PC-3 (cell line): ENCODE measurements around the gene FMC1. TPM values are rescaled to one million over a fixed set of nuclear protein-coding genes. Genes with fewer than 3 reads are reported as not detected.

ENCODE experiments used
- ATAC-seq: fragments of 200-7000 bp; cut with Tn5 transposase; 2 replicates; pipeline ENCODE4 v1.9.1; 2020; ENCODE audit warnings: mild to moderate bottlenecking, moderate library complexity
- BruUV-seq: library from RNA; stranded (reverse); fragments of 400-500 nt; replicated peaks from 2 replicates; lab custom pipeline; 2021; lab: Mats Ljungman, UMichigan
- CTCF ChIA-PET: fragments of 300-600 bp; sonication (Branson Sonifier 250); formaldehyde crosslinking; loops from one replicate; lab custom pipeline; 2022; ENCODE audit warnings: antibody characterized with exemption; lab: Charles Lee
- POLR2A ChIA-PET: fragments of 300-600 bp; sonication (Branson Sonifier 250); formaldehyde crosslinking; loops from one replicate; lab custom pipeline; 2022; ENCODE audit warnings: antibody characterized with exemption; ENCODE audit not compliant: unreplicated experiment; lab: Charles Lee
- DNase-seq: peaks from one replicate; pipeline ENCODE4 v3.0.0-alpha.2; 2015
- H2AFZ ChIP-seq: fragments of 300-600 bp; sonication (generic); 2 replicates; pipeline ENCODE4 v1.6.0; 2016; ENCODE audit warnings: antibody characterized with exemption, low read length
- H3F3A ChIP-seq: fragments of 300-600 bp; sonication (generic); one replicate; pipeline ENCODE4 v1.6.0; 2017; ENCODE audit warnings: antibody characterized with exemption, low read length, control low read depth, mild to moderate bottlenecking; ENCODE audit not compliant: unreplicated experiment
- H3K27ac ChIP-seq: fragments of 300-600 bp; sonication (generic); 2 replicates; pipeline ENCODE4 v1.5.1; 2016; ENCODE audit warnings: mild to moderate bottlenecking, low read length
- H3K27me3 ChIP-seq: fragments of 300-600 bp; sonication (generic); 2 replicates; pipeline ENCODE4 v1.6.1; 2016; ENCODE audit warnings: low read length, mixed read lengths
- H3K36me3 ChIP-seq: fragments of 300-600 bp; sonication (generic); 2 replicates; pipeline ENCODE4 v1.6.1; 2016; ENCODE audit warnings: low read depth, mixed run types, low read length, mixed read lengths
- H3K4me1 ChIP-seq: fragments of 300-600 bp; sonication (generic); 2 replicates; pipeline ENCODE4 v1.5.1; 2016; ENCODE audit warnings: low read length; ENCODE audit not compliant: insufficient read depth
- H3K4me2 ChIP-seq: fragments of 300-600 bp; sonication (generic); 2 replicates; pipeline ENCODE4 v1.6.0; 2016; ENCODE audit warnings: low read length
- H3K4me3 ChIP-seq: fragments of 300-600 bp; sonication (generic); 2 replicates; pipeline ENCODE4 v1.5.1; 2016; ENCODE audit warnings: mild to moderate bottlenecking, low read length, mixed read lengths
- H3K79me2 ChIP-seq: fragments of 300-600 bp; sonication (generic); 2 replicates; pipeline ENCODE4 v1.6.1; 2017; ENCODE audit warnings: low read length, mixed read lengths
- H3K9ac ChIP-seq: fragments of 300-600 bp; sonication (generic); 2 replicates; pipeline ENCODE4 v1.6.0; 2016; ENCODE audit warnings: mild to moderate bottlenecking, low read length
- H3K9me2 ChIP-seq: fragments of 300-600 bp; sonication (generic); replicated peaks from 2 replicates; pipeline ENCODE4 v1.6.1; 2016; ENCODE audit warnings: mixed run types, low read length, mixed read lengths
- H3K9me3 ChIP-seq: fragments of 300-600 bp; sonication (generic); 2 replicates; pipeline ENCODE4 v1.6.1; 2016; ENCODE audit warnings: low read length, mixed read lengths
- H4K20me1 ChIP-seq: fragments of 300-600 bp; sonication (generic); 2 replicates; pipeline ENCODE4 v1.6.1; 2016; ENCODE audit warnings: low read length, mixed read lengths
- CTCF ChIP-seq: fragments of 300-600 bp; sonication (generic); conservative IDR thresholded peaks from 2 replicates; pipeline ENCODE4 v1.5.1; 2017; ENCODE audit warnings: antibody characterized with exemption, low read depth, mild to moderate bottlenecking, low read length
- EZH2 ChIP-seq: fragments of 300-600 bp; sonication (generic); IDR thresholded peaks from one replicate; pipeline ENCODE4 v1.6.1; 2017; ENCODE audit warnings: antibody characterized with exemption, mild to moderate bottlenecking, low read length; ENCODE audit not compliant: unreplicated experiment
- EZH2phosphoT487 ChIP-seq: fragments of 300-600 bp; sonication (generic); IDR thresholded peaks from 2 replicates; pipeline ENCODE4 v1.6.1; 2018; ENCODE audit warnings: mild to moderate bottlenecking, antibody characterized with exemption, low read length, borderline replicate concordance
- intact Hi-C: fragments of 100-400 bp; cut with micrococcal nuclease; formaldehyde crosslinking; loops from 2 replicates; pipeline ENCODE4 v1.9.0; 2023
- total RNA-seq: library from RNA; depleted of rRNA; stranded (reverse); fragments of >200 nt; gene quantifications from 2 replicates; pipeline ENCODE4 v1.2.3, GENCODE V29; 2014

FMC1 gene
- total RNA-seq, 1 experiment from 2014 or later = 12.2 TPM

- no peaks in the 10 kb centered on the region for H3K9me3 ChIP-seq
- no peaks in the 10 kb centered on the region for H3K27me3 ChIP-seq
- peaks cover 10% of the 10 kb centered on the region; the same call in 1 of the 2 replicates for H3K4me1 ChIP-seq
- H3K9ac ChIP-seq = no peak overlapping the region
- no peak overlapping the region for H3K27ac ChIP-seq
- H4K20me1 ChIP-seq = peaks cover 75% of the 10 kb centered on the region
- H3K4me2 ChIP-seq = no peak overlapping the region
- H2AFZ ChIP-seq = no peak overlapping the region
- BruUV-seq = no TSS peak
- TF ChIP-seq EZH2 = no peak
- TF ChIP-seq CTCF = no peak
- TF ChIP-seq EZH2phosphoT487 = no peak
- H3K9me2 ChIP-seq = no peaks in the 10 kb centered on the region
- DNase-seq = no peak
- H3F3A ChIP-seq = no peaks in the 10 kb centered on the region
- ChIA-PET CTCF (no interaction called here), POLR2A (no interaction called here)
- intact Hi-C loops = no loop called here
- H3K36me3 ChIP-seq = peaks cover 27% of the 10 kb centered on the region
- H3K79me2 ChIP-seq = peaks cover 100% of the 10 kb centered on the region
- no peak overlapping the region for H3K4me3 ChIP-seq
- no peak for ATAC-seq
Measured at GRCh38 chr7:139366400-139366799, 25.3 kb downstream of the FMC1 start.

- ATAC-seq = no peak
- H3K27me3 ChIP-seq = no peaks in the 10 kb centered on the region
- H3K27ac ChIP-seq = no peak overlapping the region
- DNase-seq = no peak
- peaks cover 3% of the 10 kb centered on the region; the same call in 1 of the 2 replicates for H3K4me1 ChIP-seq
- no peaks in the 10 kb centered on the region for H3K9me2 ChIP-seq
- POLR2A ChIA-PET = no interaction called here
- CTCF ChIA-PET = interaction anchor here (0.6 kb wide), 1 partner anchor 963 kb away, joined by 3 read pairs; no protein-coding TSS in a partner anchor
- TF ChIP-seq EZH2 = no peak
- TF ChIP-seq CTCF = no peak
- TF ChIP-seq EZH2phosphoT487 = no peak
- no peak overlapping the region for H3K9ac ChIP-seq
- intact Hi-C loops = no loop called here
- no peak overlapping the region for H3K4me3 ChIP-seq
- H3F3A ChIP-seq = no peaks in the 10 kb centered on the region
- H3K79me2 ChIP-seq = peaks cover 100% of the 10 kb centered on the region
- no peaks in the 10 kb centered on the region for H3K9me3 ChIP-seq
- H3K36me3 ChIP-seq = peaks cover 27% of the 10 kb centered on the region
- peaks cover 68% of the 10 kb centered on the region for H4K20me1 ChIP-seq
- H2AFZ ChIP-seq = no peak overlapping the region
- no TSS peak for BruUV-seq
- H3K4me2 ChIP-seq = no peak overlapping the region
Measured at GRCh38 chr7:139367438-139368155, 26.5 kb downstream of the FMC1 start.
